ENCODE measurements around the gene PIGO.

PIGO gene

DNA sequence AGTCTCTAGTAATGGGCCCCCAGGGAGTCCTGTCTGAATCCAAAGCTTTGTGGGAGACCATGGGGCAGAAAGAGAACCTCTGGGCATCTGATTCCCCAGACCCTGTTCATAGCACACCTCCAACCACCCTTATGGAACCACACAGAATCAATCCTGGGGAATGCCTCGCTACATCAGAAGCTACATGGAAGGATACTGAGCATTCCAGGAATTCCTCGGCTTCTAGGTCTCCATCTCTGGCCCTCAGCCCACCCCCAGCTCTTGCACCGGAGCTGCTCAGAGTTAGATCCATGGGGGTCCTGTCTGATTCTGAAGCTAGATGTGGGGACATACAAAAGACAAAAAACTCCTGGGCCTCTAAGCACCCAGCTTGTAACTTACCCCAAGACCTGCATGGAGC, 52.3 kb downstream of the PIGO start:
- H3K4me3 ChIP-seq (ENCODE audit: low read depth, low read length), result no peak overlapping the region
- no peak for DNase-seq (ENCODE audit: low read depth)
- TF ChIP-seq, protein P1, sequence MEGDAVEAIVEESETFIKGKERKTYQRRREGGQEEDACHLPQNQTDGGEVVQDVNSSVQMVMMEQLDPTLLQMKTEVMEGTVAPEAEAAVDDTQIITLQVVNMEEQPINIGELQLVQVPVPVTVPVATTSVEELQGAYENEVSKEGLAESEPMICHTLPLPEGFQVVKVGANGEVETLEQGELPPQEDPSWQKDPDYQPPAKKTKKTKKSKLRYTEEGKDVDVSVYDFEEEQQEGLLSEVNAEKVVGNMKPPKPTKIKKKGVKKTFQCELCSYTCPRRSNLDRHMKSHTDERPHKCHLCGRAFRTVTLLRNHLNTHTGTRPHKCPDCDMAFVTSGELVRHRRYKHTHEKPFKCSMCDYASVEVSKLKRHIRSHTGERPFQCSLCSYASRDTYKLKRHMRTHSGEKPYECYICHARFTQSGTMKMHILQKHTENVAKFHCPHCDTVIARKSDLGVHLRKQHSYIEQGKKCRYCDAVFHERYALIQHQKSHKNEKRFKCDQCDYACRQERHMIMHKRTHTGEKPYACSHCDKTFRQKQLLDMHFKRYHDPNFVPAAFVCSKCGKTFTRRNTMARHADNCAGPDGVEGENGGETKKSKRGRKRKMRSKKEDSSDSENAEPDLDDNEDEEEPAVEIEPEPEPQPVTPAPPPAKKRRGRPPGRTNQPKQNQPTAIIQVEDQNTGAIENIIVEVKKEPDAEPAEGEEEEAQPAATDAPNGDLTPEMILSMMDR (IDR thresholded peaks at IDR 0.05; ENCODE audit: low read depth, low read length, missing control alignments), result no peak

DNA sequence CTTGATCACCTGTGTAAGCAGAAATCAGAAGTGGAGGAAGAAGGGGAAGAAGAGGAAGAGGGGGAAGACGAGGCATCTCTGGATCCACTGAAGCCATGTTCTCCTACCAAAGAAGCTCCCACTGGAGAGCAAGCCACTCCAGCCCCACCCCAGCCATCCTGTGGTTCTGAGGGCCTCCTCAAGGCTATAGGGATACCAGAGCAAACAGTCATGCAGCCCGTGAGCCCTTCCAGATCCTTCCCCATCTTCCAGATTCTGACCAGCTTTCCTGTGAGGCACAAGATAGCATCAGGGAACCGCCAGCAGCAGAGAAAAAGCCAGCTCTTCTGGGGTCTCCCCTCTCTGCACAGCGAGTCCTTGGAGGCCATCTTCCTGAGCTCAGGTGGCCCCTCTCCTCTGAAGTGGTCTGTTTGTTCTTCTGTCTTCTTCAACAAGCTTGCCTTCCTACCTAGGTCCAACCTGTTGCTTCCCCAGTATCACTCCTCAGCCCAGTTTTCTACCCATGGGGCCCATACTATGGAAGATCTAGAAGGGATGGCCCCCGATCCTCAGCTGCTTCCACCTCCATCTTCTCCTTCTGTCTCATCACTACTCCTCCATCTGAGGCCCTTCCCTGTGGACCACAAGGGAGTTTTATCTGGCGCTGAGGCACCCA, 53.4 kb downstream of the PIGO start:
- no peak overlapping the region for H3K4me3 ChIP-seq (ENCODE audit: low read depth, low read length)
- TF ChIP-seq, protein P1 (IDR thresholded peaks at IDR 0.05; ENCODE audit: low read depth, low read length, missing control alignments), result no peak

DNA sequence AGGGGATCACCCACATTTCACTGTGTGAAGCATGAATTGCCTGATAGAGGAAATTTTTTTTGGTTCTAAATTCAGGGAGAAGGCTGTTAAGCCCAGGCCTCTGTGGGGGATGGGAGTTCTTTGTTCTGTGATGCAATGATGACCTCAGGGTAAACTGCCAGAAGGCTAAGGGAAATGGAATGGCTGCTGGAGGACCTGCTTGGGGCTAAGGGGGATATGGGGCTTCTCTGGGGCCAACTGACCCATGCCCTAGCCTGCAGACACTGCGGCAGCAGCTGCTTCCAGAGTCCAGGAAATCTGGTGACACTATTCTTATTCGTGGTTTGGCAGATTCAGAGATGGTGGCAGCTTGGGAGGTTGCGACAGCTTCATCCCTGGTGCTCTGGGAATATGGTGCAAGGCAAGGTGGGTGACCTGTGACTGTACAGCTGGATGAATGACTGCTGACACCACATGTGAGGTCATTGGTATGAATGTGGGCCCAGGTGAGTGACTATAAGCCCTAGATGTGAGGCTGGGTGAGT, 54.2 kb downstream of the PIGO start:
- no peak overlapping the region for H3K4me3 ChIP-seq (ENCODE audit: low read depth, low read length)
- no peak for DNase-seq (ENCODE audit: low read depth)
- TF ChIP-seq, protein P1 (IDR thresholded peaks at IDR 0.05; ENCODE audit: low read depth, low read length, missing control alignments), result no peak

More for the DNA sequence above, 53.4 kb downstream of the PIGO start:
- no peak for DNase-seq (ENCODE audit: low read depth)

Data from GM12864 (cell line).